GM21786 (cell line): ENCODE data around the gene HOXC5.
A peak's percentile ranks its signal among the peaks of the same experiment; 100 is the strongest.

ENCODE experiments used
- ATAC-seq: cut with Tn5 transposase; IDR thresholded peaks from one replicate; pipeline ENCODE4 v1.9.1; 2021; ENCODE audit not compliant: unreplicated experiment

Gene HOXC5

GRCh38 chr12:54006559-54007220 lies 26.2 kb upstream of the HOXC5 start:
- ATAC-seq, result no peak

GRCh38 chr12:54007538-54008259 lies 25.2 kb upstream of the HOXC5 start:
- ATAC-seq, result no peak

GRCh38 chr12:54008260-54008552 lies 24.6 kb upstream of the HOXC5 start:
- ATAC-seq, result no peak

GRCh38 chr12:54009171-54010052 lies 23.4 kb upstream of the HOXC5 start:
- ATAC-seq, result no peak

GRCh38 chr12:54010053-54010971 lies 22.5 kb upstream of the HOXC5 start:
- no peak for ATAC-seq

- ATAC-seq, result no peak
These were observed 21.7 kb upstream of the HOXC5 start for GRCh38 chr12:54010972-54011664.

GRCh38 chr12:54011665-54012532 lies 21.0 kb upstream of the HOXC5 start:
- no peak for ATAC-seq

GRCh38 chr12:54012631-54013409 lies 20.0 kb upstream of the HOXC5 start:
- no peak for ATAC-seq

GRCh38 chr12:54014377-54015017 lies 18.4 kb upstream of the HOXC5 start:
- ATAC-seq, result no peak

- no peak for ATAC-seq
These were observed 17.6 kb upstream of the HOXC5 start for GRCh38 chr12:54015018-54015931.

- no peak for ATAC-seq
These were observed 16.8 kb upstream of the HOXC5 start for GRCh38 chr12:54016051-54016450.

GRCh38 chr12:54016478-54016964 lies 16.3 kb upstream of the HOXC5 start:
- no peak for ATAC-seq

- ATAC-seq, result peak; percentile 28
These were observed 15.6 kb upstream of the HOXC5 start for GRCh38 chr12:54017027-54017788.

GRCh38 chr12:54017878-54018467 lies 14.9 kb upstream of the HOXC5 start:
- peak; percentile 81 for ATAC-seq

GRCh38 chr12:54018468-54018984 lies 14.3 kb upstream of the HOXC5 start:
- no peak for ATAC-seq
